Mammary epithelial cell (primary cell): ENCODE data around the gene IL20.

Experiments used
- CTCF ChIP-seq, 2 donors: IDR thresholded peaks in 1 of 2; conservative IDR thresholded peaks in 1 of 2; 2 replicates each; pipeline ENCODE4 v1.5.1; 2011 to 2012; ENCODE audit warnings: inconsistent platforms in 2 of 2, low read length in 2 of 2, mild to moderate bottlenecking in 2 of 2, control low read depth in 1 of 2, low read depth in 1 of 2; ENCODE audit not compliant: insufficient read depth in 1 of 2; ENCODE audit errors: extremely low read depth in 1 of 2
- EZH2 ChIP-seq: IDR thresholded peaks from 2 replicates; pipeline ENCODE4 v1.6.1; 2012; ENCODE audit warnings: low read length, inconsistent platforms, borderline replicate concordance

- TF ChIP-seq CTCF (conservative IDR thresholded peaks at IDR 0.05 in 1 of 2, IDR thresholded peaks at IDR 0.05 in 1 of 2; ENCODE audit: extremely low read depth in 1 of 2, insufficient read depth in 1 of 2, low read depth in 1 of 2, low read length in 2 of 2) (peak; percentile 5 to 7), EZH2 (no peak)
Measured at GRCh38 chr1:206882555-206882954, 17.1 kb downstream of the IL20 start.
